Activated T-cell treated with anti-CD3 and anti-CD28 coated beads for 4 hours (primary cell): ENCODE data around the gene ODAPH.

Source experiments
- DNase-seq: peaks from one replicate; pipeline ENCODE4 v3.0.0-alpha.2; 2020

ODAPH gene

DNA sequence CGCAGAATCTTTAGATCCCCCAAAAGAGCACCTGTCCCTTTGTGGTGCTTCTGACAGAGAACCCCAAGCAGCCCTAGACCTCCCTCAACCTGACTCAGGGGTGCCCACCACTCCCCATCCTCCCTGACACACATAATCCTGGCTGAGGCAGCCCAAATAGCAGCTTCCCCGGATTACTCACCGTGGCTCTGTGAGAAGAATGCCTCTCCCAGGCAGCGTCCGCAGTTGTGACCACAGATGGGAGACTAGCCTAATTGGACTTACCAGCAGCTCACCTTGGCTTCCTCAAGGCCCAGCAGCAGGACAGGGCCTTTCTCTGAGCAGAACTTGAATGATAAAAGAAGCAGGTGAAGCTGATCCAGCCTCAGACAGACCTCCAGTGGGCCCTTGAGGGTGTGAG lies 10.3 kb upstream of the ODAPH start:
- DNase-seq, result no peak

DNA sequence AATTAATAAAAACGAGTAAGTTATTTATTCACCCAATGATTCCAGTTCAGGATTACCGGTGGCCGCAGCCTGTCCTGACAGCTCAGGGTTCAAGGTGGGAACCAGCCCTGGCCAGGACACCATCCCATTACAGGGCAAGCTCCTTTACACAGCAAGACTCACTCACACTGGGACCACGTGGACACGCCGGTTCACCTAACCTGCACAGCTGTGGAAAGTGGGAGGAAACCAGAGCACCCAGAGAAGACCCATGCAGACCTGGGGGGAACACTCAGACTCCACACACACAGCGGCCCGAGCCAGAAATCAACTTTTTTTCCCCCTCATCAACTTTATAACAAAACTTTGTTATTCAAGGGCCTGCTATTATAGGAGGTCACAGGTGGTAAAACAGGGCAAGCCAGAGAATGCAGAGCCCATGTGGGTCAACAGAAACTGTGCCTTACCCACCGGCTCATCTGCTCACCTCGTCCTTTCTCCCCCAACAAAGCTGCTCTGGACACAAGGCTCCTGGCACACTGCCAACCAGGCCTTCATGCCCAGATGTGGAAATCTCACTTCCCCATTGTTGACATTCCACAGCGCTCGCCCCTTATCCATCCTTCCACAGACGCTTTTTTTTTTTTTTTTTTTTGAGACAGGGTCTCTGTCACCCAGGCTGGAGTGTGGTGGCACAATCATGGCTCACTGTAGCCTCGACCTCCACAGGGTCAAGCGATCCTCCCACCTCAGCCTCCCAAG lies 8.0 kb upstream of the ODAPH start:
- DNase-seq, result no peak

DNA sequence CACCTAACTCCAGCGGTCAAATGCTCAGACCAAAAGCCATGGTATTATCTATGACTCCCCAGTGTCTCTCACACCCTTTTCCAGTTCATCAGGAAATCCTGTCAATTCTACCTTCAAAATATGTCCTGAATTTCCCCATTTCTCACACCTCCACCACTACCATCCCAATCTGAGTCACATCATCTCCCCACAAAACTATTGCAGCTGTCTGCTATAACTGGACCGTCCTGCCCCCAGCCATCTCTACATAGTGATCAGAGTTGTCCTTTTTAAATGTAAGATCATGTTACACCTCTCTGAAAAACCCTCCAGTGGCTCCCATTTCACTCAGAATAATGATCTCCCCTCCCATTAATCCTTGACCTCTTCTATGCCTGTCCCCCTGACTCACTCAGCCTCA lies 6.8 kb upstream of the ODAPH start:
- DNase-seq, result no peak

DNA sequence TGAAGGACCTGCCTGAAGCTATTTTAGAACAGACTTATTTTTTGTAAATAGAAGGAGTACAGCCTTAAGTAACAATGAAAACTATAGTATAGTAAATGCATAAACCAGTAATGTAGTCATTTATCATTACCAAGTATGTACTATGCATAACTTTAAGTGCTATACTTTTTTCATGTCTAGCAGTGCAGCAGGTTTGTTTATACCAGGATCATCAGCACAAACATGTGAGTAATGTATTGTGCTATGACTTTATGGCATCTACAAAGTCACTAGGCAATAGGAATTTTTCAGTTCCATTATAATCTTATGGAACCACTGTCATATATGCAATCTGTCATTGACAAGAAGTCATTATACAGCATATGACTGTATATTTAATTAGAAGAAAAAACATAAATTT lies 3.4 kb upstream of the ODAPH start:
- no peak for DNase-seq

DNA sequence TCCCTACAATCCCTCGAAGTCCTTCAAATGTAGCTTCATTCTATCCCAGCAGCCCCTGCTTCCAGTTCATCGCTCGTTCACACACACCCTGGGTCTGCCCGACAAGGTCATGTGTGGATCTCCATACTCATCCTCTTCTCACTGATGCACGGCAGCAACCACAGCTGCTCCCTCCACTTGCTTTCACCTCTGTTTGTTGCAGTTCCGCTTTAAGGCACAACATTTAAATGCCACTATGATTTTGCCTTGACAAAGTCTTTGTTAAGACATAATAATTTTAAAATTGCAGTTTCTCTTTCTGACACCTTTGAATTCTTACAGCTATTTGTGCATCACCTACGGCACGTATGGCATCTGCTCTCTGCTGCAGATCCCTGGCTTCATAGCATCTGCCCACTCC lies 1.8 kb downstream of the ODAPH start:
- DNase-seq, result no peak

DNA sequence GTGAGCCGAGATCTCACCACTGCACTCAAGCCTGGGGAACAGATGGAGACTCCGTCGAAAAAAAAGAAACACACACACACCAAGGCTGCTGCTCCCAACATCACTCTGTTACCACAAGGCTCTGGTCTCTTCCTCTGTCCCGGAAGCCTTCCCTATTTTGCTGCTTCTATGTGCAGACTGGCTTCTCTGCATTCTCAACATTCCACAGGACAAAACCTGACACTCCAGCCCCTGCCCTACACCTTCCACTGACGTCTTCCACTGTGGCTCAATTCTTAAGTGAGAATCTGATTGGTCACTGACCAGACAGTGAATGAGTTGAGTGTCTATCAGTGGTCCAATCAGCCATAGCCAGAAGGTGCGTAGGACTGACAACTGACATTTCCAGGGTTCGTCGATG lies 5.9 kb downstream of the ODAPH start:
- DNase-seq, result no peak

DNA sequence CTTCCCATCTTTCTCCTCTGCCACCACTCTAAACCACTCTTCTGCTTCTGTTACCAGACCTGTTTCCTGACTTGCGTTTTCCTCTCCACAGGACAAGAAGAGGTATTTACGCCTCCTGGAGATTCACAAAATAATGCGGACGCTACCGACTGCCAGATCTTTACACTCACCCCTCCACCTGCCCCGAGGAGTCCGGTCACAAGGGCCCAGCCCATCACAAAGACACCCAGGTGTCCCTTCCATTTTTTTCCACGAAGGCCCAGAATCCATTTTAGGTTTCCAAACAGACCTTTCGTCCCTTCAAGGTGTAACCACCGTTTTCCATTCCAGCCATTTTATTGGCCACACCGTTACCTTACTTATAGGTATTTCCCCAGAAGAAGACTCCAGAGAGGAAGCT lies 8.2 kb downstream of the ODAPH start:
- DNase-seq, result no peak

DNA sequence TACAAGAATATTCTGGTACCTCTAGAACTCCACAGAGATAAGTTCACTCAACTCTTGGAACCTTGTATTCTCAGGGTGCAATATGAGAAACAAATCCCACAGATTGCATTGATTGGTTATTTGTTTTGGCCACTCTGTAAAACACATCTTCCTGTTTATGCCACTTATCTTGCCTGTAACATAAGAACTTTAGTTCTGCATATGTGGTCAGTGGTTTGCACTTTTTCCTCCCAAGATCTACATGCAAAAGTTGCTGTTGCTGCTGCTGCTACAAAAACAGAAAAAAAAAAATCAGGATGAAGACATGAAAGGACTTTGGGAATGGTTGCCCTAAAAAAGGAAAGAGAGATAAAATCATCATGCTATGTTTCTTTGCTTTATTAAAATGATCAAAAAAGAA lies 9.6 kb downstream of the ODAPH start:
- no peak for DNase-seq

DNA sequence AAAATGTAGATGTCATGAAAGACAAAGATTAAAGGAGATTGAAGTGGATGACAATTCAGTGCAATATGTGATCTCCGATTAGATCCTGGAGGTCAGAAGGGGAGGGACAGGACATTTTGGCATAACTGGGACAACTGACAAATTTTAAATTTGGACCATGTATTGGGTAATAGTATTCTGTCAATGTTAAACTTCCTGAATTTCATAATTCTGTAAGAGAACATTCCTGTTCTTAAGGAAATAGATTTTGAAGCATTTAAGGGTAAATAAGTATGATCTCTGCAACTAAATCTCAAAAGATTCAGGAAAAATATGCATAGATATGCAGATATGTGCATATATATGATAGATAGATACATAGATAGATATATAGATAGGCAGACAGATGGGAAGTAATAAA lies 11.0 kb downstream of the ODAPH start:
- DNase-seq, result no peak

DNA sequence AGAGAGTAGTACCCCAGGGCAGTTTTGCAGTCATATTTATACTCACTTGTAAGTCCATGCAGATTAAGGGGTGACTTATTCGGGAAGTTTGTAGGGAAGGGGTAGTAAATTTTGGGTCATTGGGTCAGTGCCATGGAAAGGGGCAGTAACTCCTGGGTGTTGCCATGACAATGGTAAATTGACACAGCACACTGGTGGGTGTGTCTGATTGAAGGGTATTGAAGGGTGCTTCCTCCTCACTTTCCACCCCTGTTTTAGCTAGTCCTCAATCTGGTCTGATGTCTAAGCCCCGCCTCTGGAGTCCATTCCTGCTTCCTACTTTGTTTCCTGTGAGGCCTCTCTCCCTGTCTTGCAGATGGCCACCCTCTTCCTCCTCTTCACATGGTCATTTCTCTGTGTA lies 11.9 kb downstream of the ODAPH start:
- no peak for DNase-seq

DNA sequence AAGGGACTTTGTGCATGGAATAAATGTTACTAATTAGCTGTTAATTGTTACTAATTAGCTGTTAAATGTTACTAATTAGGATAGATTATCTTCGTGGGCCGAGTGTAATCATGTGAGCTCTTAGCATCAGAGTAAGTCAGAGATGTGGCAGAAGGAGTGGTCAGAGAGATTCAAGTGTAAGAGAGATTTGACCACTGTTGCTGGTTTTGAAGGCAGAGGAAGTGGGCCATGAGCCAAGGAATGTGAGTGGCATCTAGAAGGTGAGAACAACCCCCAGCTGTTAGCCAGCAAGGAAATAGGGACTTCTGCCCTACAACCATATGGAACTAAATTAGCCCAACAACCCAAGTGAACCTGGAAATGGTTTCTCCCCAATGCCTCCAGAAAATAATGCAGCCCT lies 28.2 kb downstream of the ODAPH start:
- DNase-seq, result no peak

DNA sequence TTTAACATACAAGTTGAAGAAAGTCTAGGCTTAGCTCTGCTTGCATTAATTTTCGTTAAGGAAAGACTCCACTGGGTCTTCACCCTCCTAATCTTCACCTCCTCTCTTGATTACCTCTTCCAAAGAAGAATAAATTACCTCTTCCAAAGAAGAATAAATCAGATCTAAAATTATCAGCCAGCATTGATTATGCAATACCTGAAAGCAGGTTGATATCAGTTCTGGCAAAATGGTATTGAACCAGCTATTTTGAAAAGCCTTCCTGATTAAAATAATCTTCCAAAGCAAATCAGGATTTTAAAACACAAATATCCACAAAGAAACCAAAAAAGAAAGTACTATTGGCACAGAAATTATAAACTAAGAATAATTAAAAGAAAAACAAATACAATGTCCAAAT lies 37.5 kb downstream of the ODAPH start:
- no peak for DNase-seq

DNA sequence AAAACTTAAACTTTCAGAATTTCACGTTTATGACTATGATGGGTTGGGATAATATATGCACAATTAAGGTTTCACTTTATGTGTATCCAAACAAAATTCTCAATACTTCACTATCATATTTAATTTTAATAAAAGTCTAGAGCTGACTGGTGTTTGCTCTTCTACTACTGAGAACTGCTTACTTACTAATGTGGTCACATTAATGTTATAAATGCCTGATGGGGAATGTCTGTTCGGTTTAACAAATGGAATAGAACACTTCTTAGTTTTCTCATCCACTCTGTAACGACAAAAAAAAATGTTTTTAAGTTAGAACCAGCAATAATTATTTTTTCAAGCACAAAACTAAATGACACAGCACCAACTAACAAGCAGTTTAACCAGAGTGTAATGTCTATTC lies 40.2 kb downstream of the ODAPH start:
- DNase-seq, result no peak

DNA sequence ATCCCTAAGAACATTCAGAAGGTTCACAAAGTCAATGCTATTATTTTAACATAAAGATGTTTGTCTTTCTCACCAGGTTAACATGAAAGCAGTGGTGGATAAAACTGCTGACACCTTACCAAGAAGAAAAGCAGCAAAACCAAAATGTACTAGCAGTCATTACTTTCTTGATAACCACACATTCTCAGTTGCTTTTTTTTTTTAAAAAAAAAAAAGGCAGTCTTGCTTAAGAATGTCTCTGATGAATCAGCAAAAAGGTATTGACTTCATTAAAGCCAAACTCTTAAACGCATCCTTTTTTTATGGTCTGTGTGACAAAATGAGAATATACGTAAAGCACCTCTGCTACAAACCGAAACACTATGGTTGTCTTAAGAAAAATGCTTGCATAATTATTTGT lies 42.5 kb downstream of the ODAPH start:
- DNase-seq, result no peak

DNA sequence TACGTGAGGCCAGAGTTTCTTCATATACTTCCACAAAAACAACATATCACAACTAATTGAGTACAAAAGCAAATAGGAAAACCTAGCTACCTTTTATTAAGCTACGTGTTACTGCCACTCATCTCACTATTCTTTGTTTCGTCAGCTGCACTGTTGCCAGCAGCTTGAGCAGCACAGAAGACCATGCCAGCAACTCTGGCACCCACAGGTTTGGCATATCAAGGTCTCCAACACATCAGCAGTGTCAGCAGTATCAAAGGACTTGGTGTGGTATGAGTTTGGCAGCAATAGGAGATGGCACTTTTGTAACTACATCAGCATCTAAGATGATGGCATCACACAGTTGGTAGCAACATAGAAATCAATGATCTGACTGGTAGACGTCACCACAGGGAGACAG lies 43.8 kb downstream of the ODAPH start:
- no peak for DNase-seq

DNA sequence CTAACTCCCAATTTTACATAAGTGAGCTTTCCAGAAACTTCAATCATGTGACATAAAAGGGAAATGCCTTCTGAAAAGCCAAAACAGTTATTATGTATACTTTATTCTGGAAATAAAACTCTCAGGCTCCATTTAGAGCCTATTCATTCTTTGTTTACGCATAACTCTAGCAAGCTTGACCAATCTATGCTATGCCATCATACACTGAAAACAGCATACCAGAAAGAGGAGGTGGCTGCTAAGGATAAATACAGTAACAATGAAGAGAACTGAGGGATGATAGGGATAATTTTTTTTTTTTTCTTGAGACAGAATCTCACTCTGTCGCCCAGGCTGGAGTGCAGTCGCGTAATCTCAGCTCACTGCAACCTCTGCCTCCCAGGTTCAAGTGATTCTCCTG lies 50.1 kb downstream of the ODAPH start:
- DNase-seq, result no peak

DNA sequence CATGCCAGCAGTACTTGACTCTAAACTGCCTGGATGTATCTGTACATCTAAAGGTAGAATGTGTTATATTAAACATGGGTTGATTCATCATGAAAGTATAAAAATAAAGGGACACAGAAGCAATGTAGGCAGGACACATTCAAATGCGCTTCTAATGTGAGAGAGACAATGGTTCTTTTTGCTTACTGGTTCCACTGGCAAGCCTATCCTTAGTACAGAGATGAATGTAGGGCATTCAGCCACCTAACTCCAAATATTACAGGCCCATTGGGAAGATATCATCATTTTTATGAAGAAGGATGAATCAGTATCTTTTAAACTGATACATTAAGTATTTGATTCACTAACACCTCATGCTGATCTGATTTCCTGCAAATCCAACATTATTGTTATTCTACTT lies 56.4 kb downstream of the ODAPH start:
- DNase-seq, result no peak
